ENCODE results near the gene SDHA. TPM values are rescaled to one million over a fixed set of nuclear protein-coding genes. Genes with fewer than 3 reads are reported as not detected.
"Not testable (repeated sequence)": the region's sequence is repeated elsewhere in the genome, so short reads cannot be mapped to it uniquely, and the experiment has no call there.

Gene SDHA
- total RNA-seq, 2 donors from 2014 or later: 66.7 to 99.1 TPM

DNA sequence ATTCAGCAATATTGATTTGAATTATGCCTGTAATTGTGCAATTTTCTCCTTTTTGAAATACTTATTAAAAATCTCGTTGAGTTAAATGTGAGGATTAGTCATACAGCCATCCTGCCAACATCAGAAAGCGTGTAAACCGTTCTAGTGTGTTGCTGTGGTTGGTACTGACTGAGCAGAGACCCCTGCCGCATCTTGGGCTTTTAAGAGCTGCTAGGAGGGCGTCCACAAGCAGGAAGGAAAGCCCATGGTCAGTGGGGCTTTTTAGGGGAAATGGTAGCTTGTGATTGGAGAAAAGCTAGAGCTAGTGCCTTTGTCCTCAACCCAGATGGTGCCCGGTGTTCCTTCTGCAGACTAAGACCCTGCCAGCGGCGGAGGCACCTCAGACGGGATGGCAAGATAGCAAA is 1.3 kb downstream of the SDHA start:
- Histone ChIP-seq H3K36me3 (no peaks in the 10 kb centered on the region), H3K4me3 (peak overlapping the region; percentile 98 to 100), H3K27ac (peak overlapping the region; percentile 81 to 87), H3K9me3 (no peaks in the 10 kb centered on the region), H3K27me3 (replicated peaks; ENCODE audit: insufficient read depth) (no peaks in the 10 kb centered on the region), H3K4me1 (replicated peaks) (no peaks in the 10 kb centered on the region)
- TF ChIP-seq POLR2AphosphoS5 (IDR thresholded peaks at IDR 0.05): no peak
- TF ChIP-seq POLR2A (IDR thresholded peaks at IDR 0.05): no peak
- TF ChIP-seq CTCF (IDR thresholded peaks at IDR 0.05): no peak
- DNase-seq (ENCODE audit: low spot score): no peak
- 30% methylated on average over 9 of the region's 9 CpGs for WGBS
- intact Hi-C loops (cut with DNase I): no loop called here

DNA sequence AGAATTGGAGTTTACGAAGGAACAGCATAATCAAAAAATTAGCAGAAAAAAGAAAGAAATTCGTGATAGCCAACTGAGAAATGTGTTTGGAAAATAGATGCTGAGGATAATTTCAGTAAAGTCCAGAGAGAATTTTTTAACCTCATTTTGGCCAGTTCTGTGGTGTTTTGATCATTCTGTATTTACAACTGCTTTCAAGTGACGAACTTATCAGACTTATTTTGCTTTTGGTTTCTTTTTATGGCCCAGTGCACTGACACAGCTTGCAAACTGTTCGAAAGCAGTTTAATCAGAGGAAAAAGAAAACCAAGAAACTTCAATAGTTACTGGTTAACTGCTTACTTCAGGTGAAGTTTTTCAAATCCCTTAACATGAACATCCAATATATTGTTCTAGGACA is 1.9 kb downstream of the SDHA start:
- DNase-seq (ENCODE audit: low spot score): no peak
- Histone ChIP-seq H3K9me3 (no peaks in the 10 kb centered on the region), H3K36me3 (no peaks in the 10 kb centered on the region), H3K27ac (peak overlapping the region; percentile 81 to 87), H3K4me3 (peak overlapping the region; percentile 98 to 100), H3K27me3 (replicated peaks; ENCODE audit: insufficient read depth) (no peaks in the 10 kb centered on the region), H3K4me1 (replicated peaks) (no peaks in the 10 kb centered on the region)
- intact Hi-C loops (cut with DNase I): no loop called here
- WGBS: 52% methylated on average over 4 of the region's 4 CpGs
- TF ChIP-seq CTCF (IDR thresholded peaks at IDR 0.05): no peak
- TF ChIP-seq POLR2A (IDR thresholded peaks at IDR 0.05): no peak
- no peak for TF ChIP-seq POLR2AphosphoS5 (IDR thresholded peaks at IDR 0.05)

DNA sequence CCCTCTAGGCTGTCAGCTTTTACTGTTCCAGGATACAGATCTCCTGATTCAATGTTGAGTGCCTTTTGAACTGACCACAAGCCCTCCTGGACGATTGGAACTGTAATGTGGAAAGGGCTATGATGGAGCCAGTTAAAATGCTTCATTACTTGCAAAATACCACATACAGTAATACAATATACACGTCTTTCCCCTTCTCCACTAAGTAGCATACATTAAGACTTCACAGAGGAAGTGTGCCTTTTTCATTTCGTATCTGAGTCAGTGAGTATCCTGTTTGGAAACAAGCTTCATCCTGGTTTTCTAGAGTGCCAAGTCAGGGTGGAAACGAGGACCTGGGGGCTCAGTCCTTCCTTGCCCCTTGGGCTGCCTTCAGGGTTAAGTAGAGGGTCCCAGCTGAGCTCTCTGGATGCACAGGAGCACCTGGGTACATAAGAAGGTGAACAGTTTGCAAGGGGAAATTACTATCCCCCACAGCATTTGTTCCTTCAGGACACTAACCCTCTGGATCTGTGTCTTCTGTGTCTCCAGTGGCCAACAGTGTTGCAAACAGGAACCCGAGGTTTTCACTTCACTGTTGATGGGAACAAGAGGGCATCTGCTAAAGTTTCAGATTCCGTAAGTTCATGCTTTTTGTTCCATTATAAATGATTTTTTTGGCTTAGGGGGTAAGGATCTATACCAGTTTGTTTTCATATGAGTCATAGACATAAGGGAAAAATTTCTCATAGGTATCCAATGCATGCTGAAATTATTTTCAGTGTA is 5.0 kb downstream of the SDHA start:
- 68% methylated on average over 6 of the region's 6 CpGs for WGBS
- H3K9me3 ChIP-seq; H3K4me3 ChIP-seq; H3K36me3 ChIP-seq; intact Hi-C loops (cut with DNase I); H3K27me3 ChIP-seq (replicated peaks; ENCODE audit: insufficient read depth); DNase-seq (ENCODE audit: low spot score); H3K27ac ChIP-seq; H3K4me1 ChIP-seq (replicated peaks): not testable (repeated sequence)

DNA sequence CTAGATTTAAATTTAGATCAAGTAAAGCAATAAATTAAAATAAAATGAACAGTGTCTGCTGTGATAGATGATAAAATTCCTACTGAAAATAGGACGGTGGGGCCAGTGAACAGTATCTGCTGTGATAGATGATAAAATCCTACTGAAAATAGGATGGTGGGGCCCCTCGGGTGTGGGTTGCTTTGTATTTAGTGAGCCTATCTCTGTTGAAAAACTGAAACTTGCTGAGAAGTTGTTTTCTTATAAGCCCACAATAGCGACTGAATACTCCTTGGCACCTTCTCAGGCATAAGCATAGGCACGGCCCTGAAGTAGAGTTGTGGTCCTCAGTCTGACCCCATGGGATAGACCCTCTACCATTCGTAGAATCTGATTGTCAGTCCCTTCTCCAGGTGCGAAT is 5.7 kb downstream of the SDHA start:
- 81% methylated on average over 6 of the region's 6 CpGs for WGBS
- Histone ChIP-seq H3K4me1 (replicated peaks) (no peaks in the 10 kb centered on the region), H3K36me3 (no peaks in the 10 kb centered on the region), H3K27ac (no peak overlapping the region), H3K9me3 (no peaks in the 10 kb centered on the region), H3K27me3 (replicated peaks; ENCODE audit: insufficient read depth) (no peaks in the 10 kb centered on the region), H3K4me3 (no peak overlapping the region)
- TF ChIP-seq POLR2AphosphoS5 (IDR thresholded peaks at IDR 0.05) (no peak), POLR2A (IDR thresholded peaks at IDR 0.05) (no peak), CTCF (IDR thresholded peaks at IDR 0.05) (no peak)
- DNase-seq (ENCODE audit: low spot score): no peak
- intact Hi-C loops (cut with DNase I): no loop called here

GRCh38 chr5:225334-225733 is 7.2 kb downstream of the SDHA start:
- H3K36me3 ChIP-seq: no peaks in the 10 kb centered on the region
- 96% methylated on average over 14 of the region's 14 CpGs for WGBS

GRCh38 chr5:227375-227774 is 9.3 kb downstream of the SDHA start:
- not testable (repeated sequence) for H3K36me3 ChIP-seq; DNase-seq (ENCODE audit: low spot score)
- 96% methylated on average over 17 of the region's 17 CpGs for WGBS

More at GRCh38 chr5:225334-225733, 7.2 kb downstream of the SDHA start:
- Histone ChIP-seq H3K27me3 (replicated peaks; ENCODE audit: insufficient read depth) (no peaks in the 10 kb centered on the region), H3K9me3 (no peaks in the 10 kb centered on the region), H3K27ac (no peak overlapping the region), H3K4me1 (replicated peaks) (no peaks in the 10 kb centered on the region), H3K4me3 (no peak overlapping the region)
- intact Hi-C loops (cut with DNase I): no loop called here
- DNase-seq (ENCODE audit: low spot score): no peak
- no peak for TF ChIP-seq POLR2A (IDR thresholded peaks at IDR 0.05)
- TF ChIP-seq POLR2AphosphoS5 (IDR thresholded peaks at IDR 0.05): no peak
- TF ChIP-seq CTCF (IDR thresholded peaks at IDR 0.05): no peak

More at GRCh38 chr5:227375-227774, 9.3 kb downstream of the SDHA start:
- H3K9me3 ChIP-seq; intact Hi-C loops (cut with DNase I); H3K27me3 ChIP-seq (replicated peaks; ENCODE audit: insufficient read depth); H3K4me3 ChIP-seq; H3K4me1 ChIP-seq (replicated peaks); H3K27ac ChIP-seq: not testable (repeated sequence)
